DND-41 (cell line): Measurements from ENCODE around the gene EML5.

ENCODE experiments used
- EZH2 ChIP-seq: IDR thresholded peaks from 3 replicates; pipeline ENCODE4 v1.6.1; 2012; ENCODE audit warnings: borderline replicate concordance, low read depth, mild to moderate bottlenecking, moderate library complexity, low read length, inconsistent platforms; ENCODE audit not compliant: severe bottlenecking
- TF ChIP-seq, protein P1 (sequence below): IDR thresholded peaks from 2 replicates; pipeline ENCODE4 v1.5.1; 2012; ENCODE audit warnings: borderline replicate concordance, low read length, moderate library complexity, mild to moderate bottlenecking; ENCODE audit not compliant: poor library complexity, severe bottlenecking; ENCODE audit errors: extremely low read depth

DNA sequence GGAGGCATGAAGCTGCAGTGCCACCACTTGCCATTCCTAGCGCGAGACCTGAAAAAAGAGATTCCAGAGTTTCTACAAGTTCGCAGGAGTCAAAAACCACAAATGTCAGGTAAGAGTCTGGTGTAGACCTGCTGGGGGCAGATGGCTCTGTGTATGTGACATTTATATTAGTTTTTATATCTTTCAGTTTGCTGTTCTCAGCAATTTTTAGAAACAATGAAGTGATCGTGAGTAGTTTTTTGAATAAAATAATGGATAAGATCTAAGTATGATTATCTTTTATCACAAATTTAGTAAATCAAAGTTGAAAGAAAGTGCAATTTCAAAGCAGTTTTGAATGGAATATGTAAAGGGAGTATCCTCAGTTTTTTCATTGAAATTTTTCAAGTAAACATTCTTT is 220.6 kb downstream of the EML5 start:
- no peak for TF ChIP-seq EZH2
- TF ChIP-seq, protein P1, sequence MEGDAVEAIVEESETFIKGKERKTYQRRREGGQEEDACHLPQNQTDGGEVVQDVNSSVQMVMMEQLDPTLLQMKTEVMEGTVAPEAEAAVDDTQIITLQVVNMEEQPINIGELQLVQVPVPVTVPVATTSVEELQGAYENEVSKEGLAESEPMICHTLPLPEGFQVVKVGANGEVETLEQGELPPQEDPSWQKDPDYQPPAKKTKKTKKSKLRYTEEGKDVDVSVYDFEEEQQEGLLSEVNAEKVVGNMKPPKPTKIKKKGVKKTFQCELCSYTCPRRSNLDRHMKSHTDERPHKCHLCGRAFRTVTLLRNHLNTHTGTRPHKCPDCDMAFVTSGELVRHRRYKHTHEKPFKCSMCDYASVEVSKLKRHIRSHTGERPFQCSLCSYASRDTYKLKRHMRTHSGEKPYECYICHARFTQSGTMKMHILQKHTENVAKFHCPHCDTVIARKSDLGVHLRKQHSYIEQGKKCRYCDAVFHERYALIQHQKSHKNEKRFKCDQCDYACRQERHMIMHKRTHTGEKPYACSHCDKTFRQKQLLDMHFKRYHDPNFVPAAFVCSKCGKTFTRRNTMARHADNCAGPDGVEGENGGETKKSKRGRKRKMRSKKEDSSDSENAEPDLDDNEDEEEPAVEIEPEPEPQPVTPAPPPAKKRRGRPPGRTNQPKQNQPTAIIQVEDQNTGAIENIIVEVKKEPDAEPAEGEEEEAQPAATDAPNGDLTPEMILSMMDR = no peak
